Upper lobe of left lung (tissue), 6 donors: ENCODE data around the gene SLBP. TPM values are rescaled to one million over a fixed set of nuclear protein-coding genes. Genes with fewer than 3 reads are reported as not detected.

Experiments used
- ATAC-seq, 2 donors: fragments of 200-7000 bp; cut with Tn5 transposase; one replicate each; pipeline ENCODE4 v1.9.1; 2022; ENCODE audit warnings: mild to moderate bottlenecking in 2 of 2, moderate library complexity in 2 of 2; ENCODE audit not compliant: low FRiP score in 2 of 2
- DNase-seq, 2 donors: peaks; one replicate each; pipeline ENCODE4 v3.0.0-alpha.2; 2019 to 2020
- H3K27ac ChIP-seq, 4 donors: fragments of 200-600 bp; sonication (generic); one replicate each; pipeline ENCODE4 v1.5.1; 2016 to 2019
- H3K27me3 ChIP-seq, 4 donors: fragments of 200-600 bp; sonication (generic); one replicate each; pipeline ENCODE4 v1.5.1; 2017 to 2019
- H3K36me3 ChIP-seq, 4 donors: fragments of 200-600 bp; sonication (generic); one replicate each; pipeline ENCODE4 v1.5.1; 2016 to 2019
- H3K4me1 ChIP-seq, 4 donors: fragments of 200-600 bp; sonication (generic); one replicate each; pipeline ENCODE4 v1.5.1; 2018 to 2019
- H3K4me3 ChIP-seq, 4 donors: fragments of 200-600 bp; sonication (generic); one replicate each; pipeline ENCODE4 v1.5.1; 2017 to 2019; ENCODE audit warnings: mild to moderate bottlenecking in 2 of 4, moderate library complexity in 1 of 4
- H3K9me3 ChIP-seq, 4 donors: fragments of 200-600 bp; sonication (generic); one replicate each; pipeline ENCODE4 v1.5.1; 2018 to 2019
- CTCF ChIP-seq, 6 experiments: fragments of 450-650 bp in 4 of 6; fragments of 200-600 bp in 2 of 6; sonication (generic) in 2 of 6; IDR thresholded peaks; one replicate each; pipeline ENCODE4 v1.5.1; 2016 to 2019; ENCODE audit warnings: antibody characterized with exemption in 6 of 6
- EP300 ChIP-seq, 4 donors: sonication (generic); formaldehyde crosslinking; IDR thresholded peaks; one replicate each; pipeline ENCODE4 v1.5.1; 2017; ENCODE audit warnings: antibody characterized with exemption in 4 of 4, control low read depth in 2 of 4
- POLR2A ChIP-seq, 4 donors: fragments of 450-650 bp; IDR thresholded peaks; one replicate each; pipeline ENCODE4 v1.5.1; 2016 to 2017; ENCODE audit warnings: antibody characterized with exemption in 4 of 4, mild to moderate bottlenecking in 2 of 4
- POLR2AphosphoS5 ChIP-seq, 2 donors: sonication (generic); formaldehyde crosslinking; IDR thresholded peaks; one replicate each; pipeline ENCODE4 v1.5.1; 2017; ENCODE audit warnings: antibody characterized with exemption in 2 of 2
- WGBS, 2 donors: methylation state at CpG; one replicate each; pipeline ENCODE4 v1.1.5; 2017 to 2018; 5-methylcytosine and 5-hydroxymethylcytosine counted together
- total RNA-seq, 6 donors: library from RNA; depleted of rRNA in 4 of 6; stranded (reverse); fragments of >200 nt in 4 of 6; gene quantifications; one replicate each; pipeline versions ENCODE4 v1.1.0 to v1.2.1, GENCODE V29; 2016 to 2021
- donor health status: DM: no; HTN: no; CAD: no; lungs with moderate emphysema.
- donor health status: DM: no; HTN: yes; CAD: no; lungs with severe emphysema.

SLBP gene
- total RNA-seq, 6 donors from 2014 or later = 33.0 to 51.1 (median 38.0) TPM

- Histone ChIP-seq H3K9me3 (peaks cover 0 to 1% (median under 1%) of the 10 kb centered on the region in 4 donors), H3K4me3 (no peak overlapping the region), H3K27me3 (no peaks in the 10 kb centered on the region), H3K27ac (no peak overlapping the region), H3K36me3 (peaks cover 0 to 51% (median 27%) of the 10 kb centered on the region in 4 donors), H3K4me1 (peaks cover 0 to 7% (median 3%) of the 10 kb centered on the region in 4 donors)
- TF ChIP-seq POLR2AphosphoS5 (IDR thresholded peaks at IDR 0.05) (no peak), CTCF (IDR thresholded peaks at IDR 0.05) (no peak), POLR2A (IDR thresholded peaks at IDR 0.05) (no peak), EP300 (IDR thresholded peaks at IDR 0.05) (no peak)
- ATAC-seq (no peak), DNase-seq (peak in 1 of 2 donors; percentile 30)
- 77 to 79% methylated on average over 12 of the region's 12 CpGs for WGBS, 2 donors
These were observed 31.4 kb upstream of the SLBP start for GRCh38 chr4:1743551-1743950.

GRCh38 chr4:1741208-1741607, 29.1 kb upstream of the SLBP start:
- H3K27me3 ChIP-seq = no peaks in the 10 kb centered on the region
- no peak overlapping the region for H3K4me3 ChIP-seq
- TF ChIP-seq POLR2AphosphoS5 (IDR thresholded peaks at IDR 0.05) (no peak), POLR2A (IDR thresholded peaks at IDR 0.05) (no peak), CTCF (IDR thresholded peaks at IDR 0.05) (no peak), EP300 (IDR thresholded peaks at IDR 0.05) (no peak)
- H3K4me1 ChIP-seq = peaks cover 0 to under 1% (median 0%) of the 10 kb centered on the region in 4 donors
- H3K36me3 ChIP-seq = peaks cover 3 to 73% (median 48%) of the 10 kb centered on the region in 4 donors
- 87 to 100% methylated on average over 4 to 17 of the region's 17 CpGs for WGBS, 2 donors
- ATAC-seq (no peak), DNase-seq (peak in 1 of 2 donors; percentile 56)
- H3K9me3 ChIP-seq = peaks cover 7 to 12% (median 9%) of the 10 kb centered on the region in 4 donors
- no peak overlapping the region for H3K27ac ChIP-seq

- no peaks in the 10 kb centered on the region for H3K4me1 ChIP-seq
- H3K27me3 ChIP-seq = no peaks in the 10 kb centered on the region
- 90 to 97% methylated on average over 5 to 22 of the region's 22 CpGs for WGBS, 2 donors
- ATAC-seq = no peak
- H3K36me3 ChIP-seq = peaks cover 3 to 82% (median 56%) of the 10 kb centered on the region in 4 donors
- H3K4me3 ChIP-seq = no peak overlapping the region
- peaks cover 7 to 12% (median 9%) of the 10 kb centered on the region in 4 donors for H3K9me3 ChIP-seq
- TF ChIP-seq POLR2A (IDR thresholded peaks at IDR 0.05) (no peak), POLR2AphosphoS5 (IDR thresholded peaks at IDR 0.05) (no peak), EP300 (IDR thresholded peaks at IDR 0.05) (no peak)
- H3K27ac ChIP-seq = no peak overlapping the region
- peak in 1 of 2 donors; percentile 61 for DNase-seq
These were observed 28.0 kb upstream of the SLBP start for GRCh38 chr4:1740021-1740545.

- no peak overlapping the region for H3K4me3 ChIP-seq
- no peaks in the 10 kb centered on the region for H3K4me1 ChIP-seq
- H3K36me3 ChIP-seq = peaks cover 3 to 78% (median 54%) of the 10 kb centered on the region in 4 donors
- H3K27me3 ChIP-seq = no peaks in the 10 kb centered on the region
- no peak overlapping the region for H3K27ac ChIP-seq
- peaks cover 7 to 12% (median 9%) of the 10 kb centered on the region in 4 donors for H3K9me3 ChIP-seq
- WGBS, 2 donors = 99 to 100% methylated on average over 2 to 9 of the region's 9 CpGs
- TF ChIP-seq POLR2A (IDR thresholded peaks at IDR 0.05) (no peak), CTCF (IDR thresholded peaks at IDR 0.05) (no peak), POLR2AphosphoS5 (IDR thresholded peaks at IDR 0.05) (no peak), EP300 (IDR thresholded peaks at IDR 0.05) (no peak)
- peak in 1 of 2 donors; percentile 71 for DNase-seq
- no peak for ATAC-seq
These were observed 27.2 kb upstream of the SLBP start for GRCh38 chr4:1739358-1739757.

- H3K4me1 ChIP-seq = no peaks in the 10 kb centered on the region
These were observed 26.3 kb upstream of the SLBP start for GRCh38 chr4:1738410-1738809.

More at GRCh38 chr4:1738410-1738809, 26.3 kb upstream of the SLBP start:
- H3K4me3 ChIP-seq = no peak overlapping the region
- H3K27me3 ChIP-seq = no peaks in the 10 kb centered on the region
- WGBS, 2 donors = 100% methylated on average over 3 of the region's 4 CpGs
- peaks cover 7 to 12% (median 9%) of the 10 kb centered on the region in 4 donors for H3K9me3 ChIP-seq
- no peak for TF ChIP-seq POLR2AphosphoS5 (IDR thresholded peaks at IDR 0.05)
- no peak for TF ChIP-seq EP300 (IDR thresholded peaks at IDR 0.05)
- TF ChIP-seq CTCF (IDR thresholded peaks at IDR 0.05) = no peak
- TF ChIP-seq POLR2A (IDR thresholded peaks at IDR 0.05) = no peak
- H3K36me3 ChIP-seq = peaks cover 3 to 69% (median 54%) of the 10 kb centered on the region in 4 donors
- no peak overlapping the region for H3K27ac ChIP-seq
- ATAC-seq (no peak), DNase-seq (no peak)
